Measurements from ENCODE around the gene CCR3. TPM values are rescaled to one million over a fixed set of nuclear protein-coding genes. Genes with fewer than 3 reads are reported as not detected.

Gene CCR3
- total RNA-seq, 1 donor = not detected

DNA sequence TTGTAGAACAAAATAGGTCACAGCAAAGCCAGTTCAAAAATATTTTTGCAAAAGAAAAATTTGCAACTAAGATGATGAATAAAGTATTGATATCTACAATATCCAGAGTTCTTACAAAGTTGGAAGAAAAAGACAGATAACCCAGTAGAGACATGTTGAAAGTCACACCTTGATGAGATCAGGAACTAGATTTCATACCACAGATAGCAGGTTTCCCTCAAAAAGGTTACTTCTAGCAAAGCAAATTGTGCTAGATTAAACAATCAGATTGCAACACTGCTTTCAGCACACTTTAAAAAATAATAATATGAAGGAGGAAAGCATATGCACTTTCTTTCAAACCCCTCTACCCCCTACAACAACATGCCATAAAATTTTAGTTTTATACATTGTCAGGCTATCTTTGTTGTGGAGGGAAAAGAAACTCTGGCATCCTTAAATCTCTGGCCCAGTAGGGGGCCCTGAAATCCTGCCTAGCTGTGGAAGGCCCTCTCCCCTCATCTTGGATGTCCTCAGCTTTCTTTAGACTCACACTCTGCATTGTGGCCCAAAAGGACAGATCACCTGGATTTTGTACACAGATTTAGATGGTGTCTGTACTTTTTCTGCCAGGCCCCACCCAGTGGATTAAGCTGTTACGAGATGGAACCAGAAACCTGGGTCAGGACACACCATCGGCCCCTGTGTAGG, 50.9 kb downstream of the CCR3 start:
- TF ChIP-seq CTCF (IDR thresholded peaks at IDR 0.05; ENCODE audit: insufficient read depth, low read depth, low read length) = no peak

GRCh38 chr3:46293991-46294833, 52.0 kb downstream of the CCR3 start:
- TF ChIP-seq CTCF (IDR thresholded peaks at IDR 0.05; ENCODE audit: insufficient read depth, low read depth, low read length) = no peak
- no peak overlapping the region for H3K4me3 ChIP-seq (ENCODE audit: low read depth, low read length)
- DNase-seq (ENCODE audit: low read depth) = no peak

More for the DNA sequence above, 50.9 kb downstream of the CCR3 start:
- DNase-seq (ENCODE audit: low read depth) = no peak
- H3K4me3 ChIP-seq (ENCODE audit: low read depth, low read length) = no peak overlapping the region

- DNase-seq (ENCODE audit: low read depth) = no peak
- TF ChIP-seq CTCF (IDR thresholded peaks at IDR 0.05; ENCODE audit: insufficient read depth, low read depth, low read length) = no peak
- H3K4me3 ChIP-seq (ENCODE audit: low read depth, low read length) = no peak overlapping the region
These were observed 54.6 kb downstream of the CCR3 start for GRCh38 chr3:46296826-46297225.

- TF ChIP-seq CTCF (IDR thresholded peaks at IDR 0.05; ENCODE audit: insufficient read depth, low read depth, low read length) = no peak
- DNase-seq (ENCODE audit: low read depth) = no peak
- no peak overlapping the region for H3K4me3 ChIP-seq (ENCODE audit: low read depth, low read length)
These were observed 55.6 kb downstream of the CCR3 start for GRCh38 chr3:46297658-46298423.

- TF ChIP-seq CTCF (IDR thresholded peaks at IDR 0.05; ENCODE audit: insufficient read depth, low read depth, low read length) = no peak
- no peak overlapping the region for H3K4me3 ChIP-seq (ENCODE audit: low read depth, low read length)
- DNase-seq (ENCODE audit: low read depth) = no peak
These were observed 56.8 kb downstream of the CCR3 start for GRCh38 chr3:46298871-46299607.

All from fibroblast of villous mesenchyme (primary cell).